ENCODE measurements around the gene DLL1.

GRCh38 chr6:170234419-170234818, 56.5 kb downstream of the DLL1 start:
- TF ChIP-seq EZH2 (IDR thresholded peaks at IDR 0.05; ENCODE audit: borderline replicate concordance, low read depth, low read length, severe bottlenecking) (no peak), CTCF (IDR thresholded peaks at IDR 0.05; ENCODE audit: borderline replicate concordance, extremely low read depth, low read length, poor library complexity, severe bottlenecking) (no peak)

Data from DND-41 (cell line).